GM19238 (cell line): ENCODE results near the gene HMMR.
"Not testable (repeated sequence)": the region's sequence is repeated elsewhere in the genome, so short reads cannot be mapped to it uniquely, and the experiment has no call there.

Experiments used
- DNase-seq: peaks from one replicate; pipeline ENCODE4 v3.0.0; 2011; ENCODE audit warnings: low spot score; ENCODE audit not compliant: insufficient read length

Gene HMMR

GRCh38 chr5:163506095-163506457 is 45.6 kb downstream of the HMMR start:
- no peak for DNase-seq

GRCh38 chr5:163506726-163507125 is 46.3 kb downstream of the HMMR start:
- no peak for DNase-seq

- DNase-seq: no peak
Measured at GRCh38 chr5:163508753-163509152, 48.3 kb downstream of the HMMR start.

- DNase-seq: no peak
Measured at GRCh38 chr5:163509291-163509951, 49.0 kb downstream of the HMMR start.

- DNase-seq: no peak
Measured at GRCh38 chr5:163512526-163512925, 52.1 kb downstream of the HMMR start.

- no peak for DNase-seq
Measured at GRCh38 chr5:163525096-163525495, 64.7 kb downstream of the HMMR start.

- no peak for DNase-seq
Measured at GRCh38 chr5:163529698-163530097, 69.3 kb downstream of the HMMR start.

GRCh38 chr5:163531272-163531671 is 70.8 kb downstream of the HMMR start:
- DNase-seq: no peak

GRCh38 chr5:163532171-163533084 is 72.0 kb downstream of the HMMR start:
- no peak for DNase-seq

- DNase-seq: no peak
Measured at GRCh38 chr5:163533223-163533622, 72.8 kb downstream of the HMMR start.

- DNase-seq: no peak
Measured at GRCh38 chr5:163534492-163535094, 74.2 kb downstream of the HMMR start.

GRCh38 chr5:163535290-163535689 is 74.9 kb downstream of the HMMR start:
- no peak for DNase-seq

- DNase-seq: not testable (repeated sequence)
Measured at GRCh38 chr5:163536442-163536841, 76.0 kb downstream of the HMMR start.

GRCh38 chr5:163540696-163541095 is 80.3 kb downstream of the HMMR start:
- no peak for DNase-seq
